BLaER1 treated with 17β-estradiol and CSF1 and Interleukin-3, amounts not matched to agents 10 nM and 100 nM (cell line): ENCODE data around the gene RPL13.
A peak's percentile ranks its signal among the peaks of the same experiment; 100 is the strongest.

Experiments used
- H3K27ac ChIP-seq, 11 experiments: shearing (Covaris generic); formaldehyde crosslinking; 2 replicates each; pipeline ENCODE4 v1.8.1; 2022
- H3K27me3 ChIP-seq, 11 experiments: shearing (Covaris generic); formaldehyde crosslinking; 2 replicates each; pipeline ENCODE4 v1.8.1; 2022
- H3K36me3 ChIP-seq, 11 experiments: shearing (Covaris generic); formaldehyde crosslinking; 2 replicates each; pipeline ENCODE4 v1.8.1; 2022
- H3K4me1 ChIP-seq, 10 experiments: shearing (Covaris generic); formaldehyde crosslinking; 2 replicates each; pipeline ENCODE4 v1.8.1; 2022
- H3K4me2 ChIP-seq, 11 experiments: shearing (Covaris generic); formaldehyde crosslinking; 2 replicates each; pipeline ENCODE4 v1.8.1; 2022
- H3K4me3 ChIP-seq, 10 experiments: shearing (Covaris generic); formaldehyde crosslinking; 2 replicates each; pipeline ENCODE4 v1.8.1; 2022
- H3K9ac ChIP-seq, 11 experiments: shearing (Covaris generic); formaldehyde crosslinking; 2 replicates each; pipeline ENCODE4 v1.8.1; 2022
- H3K9me3 ChIP-seq, 11 experiments: shearing (Covaris generic); formaldehyde crosslinking; replicated peaks in 1 of 11; 2 replicates each; pipeline ENCODE4 v1.8.1; 2022
- H4K20me1 ChIP-seq, 11 experiments: shearing (Covaris generic); formaldehyde crosslinking; 2 replicates each; pipeline ENCODE4 v1.8.1; 2022
- Cebpa-rat ChIP-seq, 11 experiments: shearing (Covaris generic); IDR thresholded peaks; 2 replicates each; pipeline ENCODE4 v1.8.1; 2022

The RPL13 gene

GRCh38 chr16:89574681-89575246 lies 14.3 kb downstream of the RPL13 start:
- Histone ChIP-seq H3K9ac (peak overlapping the region; percentile 61 to 89 (median 83)), H3K27ac (peak overlapping the region; percentile 49 to 86 (median 77)), H4K20me1 (peaks cover 0 to 10% (median 0%) of the 10 kb centered on the region in 11 experiments; a peak in 4 of 22 replicates), H3K36me3 (peaks cover 0 to 28% (median 23%) of the 10 kb centered on the region in 11 experiments; a peak in 20 of 22 replicates), H3K4me1 (peaks cover 38 to 57% (median 49%) of the 10 kb centered on the region in 10 experiments), H3K27me3 (no peaks in the 10 kb centered on the region), H3K4me2 (peak overlapping the region; percentile 86 to 99 (median 95)), H3K4me3 (peak overlapping the region; percentile 67 to 78 (median 71)), H3K9me3 (peaks cover 0 to 10% (median 6%) of the 10 kb centered on the region in 11 experiments; a peak in 7 of 22 replicates)
- no peak for TF ChIP-seq Cebpa-rat (IDR thresholded peaks at IDR 0.05)

- H3K9me3 ChIP-seq: peaks cover 0 to 10% (median 6%) of the 10 kb centered on the region in 11 experiments; a peak in 7 of 22 replicates
- H3K4me1 ChIP-seq: peaks cover 38 to 57% (median 49%) of the 10 kb centered on the region in 10 experiments
- peak within 1 kb of the TSS; percentile 72 to 89 (median 83) for H3K9ac ChIP-seq
- no peaks in the 10 kb centered on the region for H3K27me3 ChIP-seq
- H3K4me2 ChIP-seq: peak within 1 kb of the TSS; percentile 86 to 99 (median 95)
- H3K36me3 ChIP-seq: peaks cover 0 to 32% (median 24%) of the 10 kb centered on the region in 11 experiments; a peak in 20 of 22 replicates
- peak within 1 kb of the TSS; percentile 67 to 78 (median 71) for H3K4me3 ChIP-seq
- peak within 1 kb of the TSS; percentile 71 to 86 (median 79) for H3K27ac ChIP-seq
- no peak for TF ChIP-seq Cebpa-rat (IDR thresholded peaks at IDR 0.05)
- peaks cover 0 to 10% (median 0%) of the 10 kb centered on the region in 11 experiments; a peak in 4 of 22 replicates for H4K20me1 ChIP-seq
Measured at GRCh38 chr16:89575247-89576152, 15.0 kb downstream of the RPL13 start, which contains the start of gene CPNE7. CPNE7 (plus strand) TSS chr16:89575758; CDS start chr16:89575898, 140 bp downstream.

GRCh38 chr16:89576153-89577054 lies 15.9 kb downstream of the RPL13 start:
- Histone ChIP-seq H4K20me1 (peaks cover 0 to 12% (median 0%) of the 10 kb centered on the region in 11 experiments; a peak in 7 of 22 replicates), H3K27me3 (no peaks in the 10 kb centered on the region), H3K27ac (peak overlapping the region in 10 of 11 experiments; percentile 51 to 85 (median 78); a peak in 20 of 22 replicates), H3K4me2 (peak overlapping the region; percentile 86 to 99 (median 95)), H3K36me3 (peaks cover 0 to 41% (median 34%) of the 10 kb centered on the region in 11 experiments; a peak in 20 of 22 replicates), H3K4me3 (peak overlapping the region; percentile 67 to 78 (median 71)), H3K9me3 (peaks cover 0 to 14% (median 6%) of the 10 kb centered on the region in 11 experiments; a peak in 7 of 22 replicates), H3K4me1 (peaks cover 38 to 55% (median 47%) of the 10 kb centered on the region in 10 experiments), H3K9ac (peak overlapping the region; percentile 70 to 89 (median 79); a peak in 21 of 22 replicates)
- no peak for TF ChIP-seq Cebpa-rat (IDR thresholded peaks at IDR 0.05)

- TF ChIP-seq Cebpa-rat (IDR thresholded peaks at IDR 0.05): no peak
- Histone ChIP-seq H3K36me3 (peaks cover 0 to 48% (median 42%) of the 10 kb centered on the region in 11 experiments; a peak in 20 of 22 replicates), H3K4me2 (peak overlapping the region; percentile 86 to 99 (median 95); a peak in 16 of 22 replicates), H3K4me3 (peak overlapping the region in 3 of 10 experiments; percentile 73 to 78 (median 73); a peak in 6 of 20 replicates), H3K4me1 (peaks cover 34 to 53% (median 45%) of the 10 kb centered on the region in 10 experiments), H4K20me1 (peaks cover 0 to 20% (median 6%) of the 10 kb centered on the region in 11 experiments; a peak in 11 of 22 replicates), H3K27ac (no peak overlapping the region), H3K27me3 (no peaks in the 10 kb centered on the region), H3K9ac (peak overlapping the region in 1 of 11 experiments; percentile 31; a peak in 2 of 22 replicates), H3K9me3 (peaks cover 0 to 14% (median 6%) of the 10 kb centered on the region in 11 experiments; a peak in 7 of 22 replicates)
Measured at GRCh38 chr16:89577055-89577759, 16.7 kb downstream of the RPL13 start.

GRCh38 chr16:89579351-89579750 lies 18.9 kb downstream of the RPL13 start:
- Histone ChIP-seq H3K27ac (no peak overlapping the region), H3K4me2 (no peak overlapping the region), H3K9ac (no peak overlapping the region), H4K20me1 (peaks cover 0 to 41% (median 27%) of the 10 kb centered on the region in 11 experiments; a peak in 16 of 22 replicates), H3K36me3 (peaks cover 0 to 69% (median 62%) of the 10 kb centered on the region in 11 experiments; a peak in 20 of 22 replicates), H3K4me3 (no peak overlapping the region), H3K4me1 (peaks cover 16 to 46% (median 33%) of the 10 kb centered on the region in 10 experiments), H3K9me3 (peaks cover 0 to 14% (median 6%) of the 10 kb centered on the region in 11 experiments; a peak in 7 of 22 replicates), H3K27me3 (no peaks in the 10 kb centered on the region)
- no peak for TF ChIP-seq Cebpa-rat (IDR thresholded peaks at IDR 0.05)

GRCh38 chr16:89581045-89581695 lies 20.7 kb downstream of the RPL13 start:
- Histone ChIP-seq H3K9ac (no peak overlapping the region; a peak in 1 of 22 replicates), H3K36me3 (peaks cover 0 to 71% (median 64%) of the 10 kb centered on the region in 11 experiments; a peak in 20 of 22 replicates), H3K27ac (no peak overlapping the region), H4K20me1 (peaks cover 0 to 54% (median 37%) of the 10 kb centered on the region in 11 experiments; a peak in 18 of 22 replicates), H3K4me3 (no peak overlapping the region), H3K4me1 (peaks cover 17 to 47% (median 33%) of the 10 kb centered on the region in 10 experiments), H3K27me3 (peaks cover 0 to 6% (median 0%) of the 10 kb centered on the region in 11 experiments; a peak in 3 of 22 replicates), H3K9me3 (peaks cover 0 to 14% (median 6%) of the 10 kb centered on the region in 11 experiments; a peak in 7 of 22 replicates), H3K4me2 (no peak overlapping the region)
- no peak for TF ChIP-seq Cebpa-rat (IDR thresholded peaks at IDR 0.05)
